ENCODE measurements around the gene RBM8A.
A peak's percentile ranks its signal among the peaks of the same experiment; 100 is the strongest.

RBM8A gene

DNA sequence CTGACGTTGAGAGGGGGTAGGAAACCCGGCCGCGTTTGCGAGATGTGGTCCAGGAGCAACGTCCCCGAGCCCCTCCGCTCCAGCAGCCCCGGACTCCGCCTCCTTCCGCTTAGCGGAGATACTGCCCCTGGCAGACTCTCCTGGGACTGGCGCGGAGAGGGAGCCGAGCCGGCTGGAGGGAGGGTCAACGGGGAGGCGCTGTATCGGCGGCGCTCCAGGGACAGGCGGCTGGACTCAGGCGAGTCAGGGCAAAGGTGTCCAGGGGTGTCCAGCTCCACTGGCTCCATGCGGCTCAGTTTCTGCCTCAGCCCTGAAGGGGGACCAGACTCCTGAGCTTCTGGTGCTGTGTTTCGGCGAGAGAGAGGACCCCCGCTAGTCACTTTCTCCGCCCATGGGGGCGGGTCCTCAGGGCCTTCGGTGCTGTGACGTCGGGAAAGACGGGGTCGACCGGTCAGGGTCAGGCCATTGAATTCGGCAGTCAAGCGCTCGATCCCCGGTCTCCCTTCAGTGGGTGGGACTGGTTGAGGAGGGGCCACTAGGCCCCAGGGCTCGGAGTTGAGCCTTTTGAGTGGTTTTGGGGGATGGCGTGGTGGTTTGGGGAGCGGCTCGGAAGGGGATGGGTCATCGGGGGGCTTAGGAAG is 33.3 kb upstream of the RBM8A start:
- H3K9me3 Mint-ChIP-seq: no peaks in the 10 kb centered on the region
- no peaks in the 10 kb centered on the region for H3K27me3 Mint-ChIP-seq
- DNase-seq (ENCODE audit: low spot score in 2 of 2) (peak in 1 of 2 donors; percentile 38), ATAC-seq (ENCODE audit: low read depth) (no peak)
- H3K4me1 Mint-ChIP-seq: peaks cover 61% of the 10 kb centered on the region
- peak overlapping the region; percentile 86 for H3K4me3 Mint-ChIP-seq
- H3K27ac Mint-ChIP-seq: peak overlapping the region; percentile 45
- H3K36me3 Mint-ChIP-seq: no peaks in the 10 kb centered on the region

DNA sequence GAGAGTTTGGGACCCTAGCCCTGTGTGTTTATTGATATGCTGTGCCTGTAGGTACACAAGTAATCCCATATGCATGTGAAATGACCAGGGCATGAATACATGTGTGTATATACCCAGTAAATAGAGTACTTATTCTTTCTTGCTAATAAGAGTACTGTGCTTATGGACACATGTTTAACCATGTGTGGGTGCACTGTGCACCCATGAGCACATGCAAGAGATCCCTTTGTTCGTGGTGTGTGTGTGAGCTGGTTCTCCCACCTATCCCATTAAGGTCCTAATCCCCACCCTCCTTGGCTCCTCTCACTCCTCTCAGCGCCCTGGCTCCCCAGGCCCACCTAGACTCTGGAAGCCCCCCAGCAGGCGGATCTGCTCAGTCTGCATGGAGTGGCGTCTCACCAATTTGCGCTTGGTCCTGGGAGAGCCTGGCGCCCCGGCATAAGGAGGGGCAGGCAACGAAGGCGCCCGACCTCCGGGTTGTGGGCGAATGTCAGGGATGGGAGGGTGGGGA is 32.7 kb upstream of the RBM8A start:
- Mint-ChIP-seq H3K36me3 (peaks cover 1% of the 10 kb centered on the region), H3K9me3 (no peaks in the 10 kb centered on the region), H3K4me3 (peak overlapping the region; percentile 86), H3K4me1 (peaks cover 64% of the 10 kb centered on the region), H3K27me3 (no peaks in the 10 kb centered on the region), H3K27ac (peak overlapping the region; percentile 90)
- ATAC-seq (ENCODE audit: low read depth): no peak
- no peak for DNase-seq (ENCODE audit: low spot score in 2 of 2)

DNA sequence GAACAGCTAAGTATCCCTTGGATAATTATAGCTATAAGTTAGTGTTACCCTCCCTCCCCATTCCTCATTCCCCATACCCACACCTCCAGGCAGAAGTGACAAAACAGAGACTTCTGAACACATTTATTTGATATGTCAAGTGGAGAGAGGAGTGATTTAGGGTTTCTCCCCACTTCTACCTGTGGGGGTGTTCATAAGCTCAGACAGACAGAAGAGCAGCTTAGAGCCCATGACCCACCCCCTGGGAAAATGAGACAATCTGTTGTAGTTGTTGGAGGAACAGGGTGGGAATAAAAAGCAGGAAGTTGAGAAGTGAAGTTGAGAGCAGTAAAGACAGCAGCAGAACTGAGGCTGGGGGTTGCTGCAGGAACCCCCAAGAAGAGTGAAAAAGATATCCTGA is 32.0 kb upstream of the RBM8A start:
- Mint-ChIP-seq H3K4me1 (peaks cover 67% of the 10 kb centered on the region), H3K36me3 (peaks cover 1% of the 10 kb centered on the region), H3K27me3 (no peaks in the 10 kb centered on the region), H3K4me3 (peak overlapping the region; percentile 86), H3K9me3 (no peaks in the 10 kb centered on the region), H3K27ac (peak overlapping the region; percentile 90)
- DNase-seq (ENCODE audit: low spot score in 2 of 2) (no peak), ATAC-seq (ENCODE audit: low read depth) (no peak)

DNA sequence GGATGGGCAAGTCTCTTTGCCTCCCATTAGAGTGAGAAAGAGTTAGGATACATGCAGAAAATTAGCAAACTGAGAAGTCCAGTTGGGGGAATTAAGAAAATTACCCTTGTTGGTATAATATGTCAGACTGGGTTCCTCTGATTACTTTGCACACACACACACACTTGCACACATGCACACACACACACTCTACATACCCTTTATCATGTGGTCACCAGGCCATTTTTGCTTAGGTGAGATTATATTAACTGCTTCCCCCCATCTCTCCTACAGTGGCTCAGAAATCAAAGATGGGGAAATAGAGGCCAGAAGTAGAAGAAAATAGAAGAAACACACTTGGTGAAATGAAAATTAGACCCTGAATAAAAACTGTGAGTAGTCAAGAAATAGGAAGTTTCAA is 31.4 kb upstream of the RBM8A start:
- Mint-ChIP-seq H3K27ac (peak overlapping the region; percentile 90), H3K27me3 (no peaks in the 10 kb centered on the region), H3K4me3 (peak overlapping the region; percentile 11), H3K36me3 (peaks cover 1% of the 10 kb centered on the region), H3K9me3 (no peaks in the 10 kb centered on the region), H3K4me1 (peaks cover 64% of the 10 kb centered on the region)
- no peak for ATAC-seq (ENCODE audit: low read depth)
- no peak for DNase-seq (ENCODE audit: low spot score in 2 of 2)

DNA sequence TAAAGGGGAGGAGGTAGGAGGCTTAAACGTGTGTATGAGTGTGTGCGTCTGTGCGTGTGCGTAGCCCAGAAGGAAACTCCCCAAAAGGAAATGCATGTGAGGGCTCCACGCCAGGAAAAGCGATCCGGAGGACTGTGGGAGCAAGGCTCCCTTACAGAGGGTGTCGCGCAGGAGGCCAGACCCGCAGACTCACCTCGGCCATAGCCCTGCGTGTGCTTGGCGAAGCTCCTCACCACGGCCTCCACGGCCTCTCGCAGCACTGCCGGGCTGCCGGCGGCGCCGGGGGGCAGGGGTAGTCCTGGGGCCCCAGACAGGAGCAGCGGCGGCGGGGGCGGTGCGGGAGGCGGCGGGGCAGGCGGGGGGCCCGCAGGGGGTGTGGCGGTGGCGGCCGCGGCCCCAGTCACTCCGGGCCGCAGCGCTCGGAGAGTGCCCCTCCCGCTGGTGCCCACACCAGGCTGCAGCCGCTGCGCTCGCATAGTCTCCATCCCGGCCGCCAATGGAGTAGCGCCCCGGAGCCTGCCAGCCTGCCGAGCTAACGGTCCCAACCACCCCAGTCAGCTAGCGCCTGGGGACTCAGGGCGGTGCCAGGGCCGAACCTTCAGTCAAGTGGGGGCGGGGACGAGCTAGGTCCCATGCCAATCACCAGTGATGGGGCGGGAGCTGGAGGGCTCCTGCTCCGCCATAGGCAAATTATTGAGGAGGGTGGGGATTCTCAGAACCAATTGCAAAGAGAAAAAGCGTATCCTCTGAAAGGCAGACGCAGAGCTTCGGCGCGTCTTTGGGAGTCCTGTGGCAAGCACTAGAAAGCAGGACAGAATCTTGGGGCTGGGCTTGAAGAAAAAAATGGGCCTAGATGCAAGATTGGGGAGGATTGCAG is 30.4 kb upstream of the RBM8A start, which contains the start of gene LIX1L:
Gene LIX1L, minus strand, starts transcription at position 575 of the 877 bp plus-strand sequence. Its CDS starts 90 bp downstream, at position 485.
- Mint-ChIP-seq H3K27ac (peak within 1 kb of the TSS; percentile 90), H3K27me3 (no peaks in the 10 kb centered on the region), H3K4me1 (peaks cover 57% of the 10 kb centered on the region), H3K36me3 (peaks cover 4% of the 10 kb centered on the region), H3K9me3 (no peaks in the 10 kb centered on the region), H3K4me3 (peak within 1 kb of the TSS; percentile 93)
- DNase-seq (ENCODE audit: low spot score in 2 of 2) (peak; percentile 83 to 92), ATAC-seq (ENCODE audit: low read depth) (peak; percentile 88)

DNA sequence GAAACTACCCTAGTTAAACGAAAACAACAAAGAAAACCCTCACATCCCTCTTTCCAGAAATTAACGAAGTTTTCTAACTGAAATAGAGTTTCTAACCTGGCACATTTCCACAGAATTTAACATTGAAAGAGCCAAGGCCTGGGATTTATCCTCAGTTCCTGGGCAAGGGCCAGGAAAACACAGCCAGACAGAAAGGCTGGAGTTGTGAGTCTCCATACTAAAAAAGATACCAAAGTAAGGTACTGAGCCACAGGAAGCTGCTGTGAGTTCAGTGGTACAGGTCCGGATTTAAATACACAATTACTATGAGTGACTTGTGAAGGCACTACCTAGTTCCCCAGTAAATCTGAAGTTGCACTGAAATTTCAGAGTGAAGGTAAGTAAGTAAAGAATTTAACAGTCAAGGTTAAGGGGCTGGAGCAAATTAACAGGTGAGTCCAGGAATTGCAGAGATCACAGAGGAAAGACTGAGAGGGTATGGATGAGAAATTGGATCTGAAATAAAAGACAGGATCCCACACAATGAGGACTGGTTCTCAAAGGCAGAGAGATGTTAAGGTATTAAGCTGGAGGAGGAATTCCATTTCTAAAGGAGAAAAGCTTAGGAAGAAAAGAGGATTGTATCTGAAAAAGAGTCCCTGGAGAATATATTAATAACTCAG is 29.6 kb upstream of the RBM8A start:
- Mint-ChIP-seq H3K27me3 (no peaks in the 10 kb centered on the region), H3K27ac (peak overlapping the region; percentile 90), H3K36me3 (peaks cover 4% of the 10 kb centered on the region), H3K9me3 (no peaks in the 10 kb centered on the region), H3K4me1 (peaks cover 53% of the 10 kb centered on the region), H3K4me3 (peak overlapping the region; percentile 93)
- ATAC-seq (ENCODE audit: low read depth) (no peak), DNase-seq (ENCODE audit: low spot score in 2 of 2) (no peak)

DNA sequence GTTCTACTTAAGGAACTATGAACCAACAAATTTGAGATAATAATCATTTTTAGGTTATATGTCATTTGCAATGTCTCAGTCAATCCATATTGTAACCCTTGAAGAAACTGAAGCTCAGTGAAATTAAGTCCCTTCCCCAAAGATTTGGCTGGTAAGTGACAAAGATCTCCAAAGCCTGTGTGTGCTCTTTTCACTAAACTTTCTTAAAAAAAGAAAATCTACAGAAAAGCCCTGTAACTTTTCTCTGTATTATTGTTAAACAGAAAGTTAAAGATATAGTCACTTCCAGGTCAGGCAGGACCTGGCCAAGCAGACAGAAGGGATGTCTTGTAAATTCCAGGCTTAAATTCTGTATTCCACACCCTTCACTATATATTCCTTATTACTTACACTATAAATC is 29.1 kb upstream of the RBM8A start:
- Mint-ChIP-seq H3K36me3 (peaks cover 8% of the 10 kb centered on the region), H3K27ac (peak overlapping the region; percentile 90), H3K4me1 (peaks cover 52% of the 10 kb centered on the region), H3K4me3 (peak overlapping the region; percentile 93), H3K9me3 (no peaks in the 10 kb centered on the region), H3K27me3 (no peaks in the 10 kb centered on the region)
- ATAC-seq (ENCODE audit: low read depth): no peak
- no peak for DNase-seq (ENCODE audit: low spot score in 2 of 2)

DNA sequence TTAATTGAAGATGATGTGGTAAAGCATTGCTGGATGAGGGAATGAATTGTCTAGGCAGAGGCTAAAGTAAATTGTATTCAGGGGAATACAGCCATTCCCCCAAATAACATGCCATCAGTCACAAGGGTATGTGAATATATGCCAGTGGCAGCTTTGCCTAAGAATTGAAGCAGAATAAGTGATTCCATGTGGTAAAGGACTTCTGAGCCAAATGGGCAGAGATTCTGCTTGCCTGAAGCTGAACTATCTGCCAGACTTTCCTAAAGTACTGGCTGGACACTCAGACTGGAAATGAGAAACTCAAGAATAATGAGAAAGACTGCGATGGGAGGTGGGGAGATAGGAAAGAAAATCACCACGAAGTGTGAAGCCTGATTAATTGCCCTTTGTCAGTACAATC is 28.2 kb upstream of the RBM8A start:
- Mint-ChIP-seq H3K27ac (no peak overlapping the region), H3K4me1 (peaks cover 52% of the 10 kb centered on the region), H3K4me3 (no peak overlapping the region), H3K27me3 (no peaks in the 10 kb centered on the region), H3K9me3 (no peaks in the 10 kb centered on the region), H3K36me3 (peaks cover 8% of the 10 kb centered on the region)
- ATAC-seq (ENCODE audit: low read depth) (no peak), DNase-seq (ENCODE audit: low spot score in 2 of 2) (no peak)

DNA sequence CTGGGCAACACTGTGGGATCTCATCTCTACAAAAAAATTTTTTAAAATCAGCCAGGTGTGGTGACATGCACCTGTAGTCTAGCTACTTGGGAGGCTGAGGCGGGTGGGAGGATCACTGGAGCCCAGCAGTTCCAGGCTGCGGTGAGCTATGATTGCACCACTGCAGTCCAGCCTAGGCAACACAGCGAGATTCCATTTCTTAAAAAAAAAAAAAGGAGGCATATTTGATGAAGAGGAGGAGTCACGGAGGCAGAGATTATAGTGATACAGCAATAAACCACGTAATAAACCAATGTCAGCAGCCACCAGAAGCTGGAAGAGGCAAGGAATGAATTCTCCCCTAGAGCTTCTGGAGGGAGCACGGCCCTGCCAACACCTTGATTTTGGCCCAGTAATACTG is 26.6 kb upstream of the RBM8A start:
- Mint-ChIP-seq H3K36me3 (peaks cover 15% of the 10 kb centered on the region), H3K4me1 (peaks cover 49% of the 10 kb centered on the region), H3K9me3 (no peaks in the 10 kb centered on the region), H3K27me3 (no peaks in the 10 kb centered on the region), H3K27ac (no peak overlapping the region), H3K4me3 (no peak overlapping the region)
- no peak for ATAC-seq (ENCODE audit: low read depth)
- DNase-seq (ENCODE audit: low spot score in 2 of 2): no peak

DNA sequence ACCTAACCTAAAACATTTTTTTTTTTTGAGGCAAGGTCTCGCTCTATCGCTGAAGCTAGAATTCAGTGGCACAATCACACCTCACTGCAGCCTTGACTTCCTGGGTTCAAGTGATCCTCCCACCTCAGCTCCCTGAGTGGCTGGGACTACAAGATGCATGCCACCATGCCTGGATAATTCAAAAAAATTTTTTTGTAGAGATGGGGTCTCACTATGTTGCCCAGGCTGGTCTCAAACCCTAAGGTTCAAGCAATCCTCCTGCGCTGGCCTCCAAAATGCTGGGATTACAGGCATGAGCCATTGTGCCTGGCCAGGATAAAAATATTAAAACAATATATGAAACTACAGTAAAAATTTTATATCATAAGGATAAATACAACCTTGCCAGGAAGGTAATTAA is 25.6 kb upstream of the RBM8A start:
- no peak for DNase-seq (ENCODE audit: low spot score in 2 of 2)
- Mint-ChIP-seq H3K27me3 (no peaks in the 10 kb centered on the region), H3K36me3 (peaks cover 17% of the 10 kb centered on the region), H3K9me3 (no peaks in the 10 kb centered on the region), H3K4me3 (no peak overlapping the region), H3K27ac (no peak overlapping the region), H3K4me1 (peaks cover 42% of the 10 kb centered on the region)
- ATAC-seq (ENCODE audit: low read depth): no peak

DNA sequence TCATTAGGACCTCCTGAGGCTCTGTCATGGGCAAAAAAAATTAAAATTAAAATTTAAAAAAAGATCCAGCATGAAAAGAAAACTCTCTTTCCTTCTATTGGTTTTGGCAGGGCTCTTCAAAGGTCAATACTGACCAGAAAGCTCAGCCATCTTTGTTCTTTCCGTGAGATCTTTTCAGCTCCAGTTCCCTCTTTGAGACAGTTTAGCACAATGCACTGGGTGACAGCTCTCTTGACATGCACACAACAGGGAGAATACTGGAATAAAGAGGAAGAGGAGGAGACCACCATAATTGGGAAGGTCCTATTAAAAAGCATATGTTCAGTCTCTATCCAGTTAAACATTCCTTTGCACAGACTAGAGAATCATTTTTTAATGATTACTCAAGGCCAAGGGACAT is 24.2 kb upstream of the RBM8A start:
- Mint-ChIP-seq H3K9me3 (no peaks in the 10 kb centered on the region), H3K36me3 (peaks cover 20% of the 10 kb centered on the region), H3K4me1 (peaks cover 34% of the 10 kb centered on the region), H3K27me3 (no peaks in the 10 kb centered on the region), H3K4me3 (no peak overlapping the region), H3K27ac (no peak overlapping the region)
- DNase-seq (ENCODE audit: low spot score in 2 of 2) (no peak), ATAC-seq (ENCODE audit: low read depth) (no peak)

DNA sequence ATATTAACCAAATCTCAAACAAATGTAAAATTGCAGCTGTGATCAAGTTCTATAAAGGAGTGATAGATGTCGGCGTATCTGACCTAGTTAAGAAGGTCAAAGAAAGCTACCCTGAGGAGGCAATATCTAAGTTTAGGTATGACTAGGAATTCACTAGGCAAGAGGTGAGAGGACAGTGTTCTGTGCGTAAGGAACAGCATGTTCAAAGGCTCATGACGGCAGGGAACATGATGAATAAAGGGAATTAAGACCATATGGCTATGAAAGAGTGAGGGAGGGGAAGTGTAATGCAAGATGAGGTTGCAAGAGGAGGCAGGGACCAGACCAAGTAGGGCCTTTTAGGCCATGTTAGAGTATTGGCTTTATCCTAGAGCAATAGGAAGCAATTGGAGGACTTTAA is 21.9 kb upstream of the RBM8A start:
- DNase-seq (ENCODE audit: low spot score in 2 of 2) (no peak), ATAC-seq (ENCODE audit: low read depth) (no peak)
- Mint-ChIP-seq H3K36me3 (peaks cover 21% of the 10 kb centered on the region), H3K9me3 (no peaks in the 10 kb centered on the region), H3K27me3 (no peaks in the 10 kb centered on the region), H3K4me1 (peaks cover 17% of the 10 kb centered on the region), H3K4me3 (no peak overlapping the region), H3K27ac (peak overlapping the region; percentile 43)

DNA sequence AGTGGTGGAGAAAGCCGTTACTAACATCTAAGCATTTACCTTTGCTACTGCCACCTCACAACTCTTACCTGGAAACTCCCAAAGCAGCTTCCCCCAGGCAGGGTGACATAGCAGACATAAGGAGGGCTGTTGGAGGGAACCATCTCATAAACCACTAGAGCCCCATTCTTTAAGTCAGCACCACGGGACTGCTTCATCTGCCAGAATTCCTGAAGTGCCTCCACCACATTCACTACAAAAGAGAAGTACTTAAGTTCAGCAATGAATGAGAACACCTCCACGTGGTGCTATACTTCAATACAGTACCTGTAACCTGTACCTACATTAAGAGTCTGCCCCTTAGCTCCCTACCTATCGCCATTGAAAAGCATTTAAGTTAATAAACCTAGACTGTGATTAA is 20.3 kb upstream of the RBM8A start:
- ATAC-seq (ENCODE audit: low read depth): no peak
- H3K4me3 Mint-ChIP-seq: no peak overlapping the region
- H3K36me3 Mint-ChIP-seq: peaks cover 24% of the 10 kb centered on the region

DNA sequence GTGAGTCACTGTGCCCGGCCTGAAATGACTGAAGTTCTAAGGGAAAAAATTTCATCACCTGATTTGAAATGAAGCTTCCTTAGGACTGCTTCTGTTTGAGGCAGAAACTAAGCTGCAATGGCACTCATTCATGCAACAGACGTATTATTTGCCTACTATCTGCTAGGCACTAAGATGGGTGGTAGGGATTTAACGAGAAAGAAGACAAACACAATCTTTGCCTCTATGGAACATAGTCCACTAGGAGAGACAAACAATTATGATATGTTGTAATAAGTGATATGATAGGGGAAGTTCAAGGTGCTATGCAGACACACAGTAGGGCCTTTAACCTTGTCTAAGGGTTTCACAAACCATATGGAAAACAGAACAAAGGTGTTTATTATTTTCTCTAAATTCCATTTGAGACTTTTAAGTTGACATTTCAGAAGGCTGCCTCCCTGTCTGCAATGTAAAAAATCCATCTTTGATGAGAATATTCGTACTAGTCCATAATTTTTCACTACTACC is 19.2 kb upstream of the RBM8A start:
- ATAC-seq (ENCODE audit: low read depth) (no peak), DNase-seq (ENCODE audit: low spot score in 2 of 2) (no peak)
- H3K27ac Mint-ChIP-seq: no peak overlapping the region
- no peaks in the 10 kb centered on the region for H3K9me3 Mint-ChIP-seq
- H3K4me3 Mint-ChIP-seq: no peak overlapping the region
- H3K36me3 Mint-ChIP-seq: peaks cover 25% of the 10 kb centered on the region
- peaks cover 11% of the 10 kb centered on the region for H3K4me1 Mint-ChIP-seq
- H3K27me3 Mint-ChIP-seq: no peaks in the 10 kb centered on the region

More for the DNA sequence above, 20.3 kb upstream of the RBM8A start:
- H3K4me1 Mint-ChIP-seq: peaks cover 14% of the 10 kb centered on the region
- no peak overlapping the region for H3K27ac Mint-ChIP-seq
- H3K27me3 Mint-ChIP-seq: no peaks in the 10 kb centered on the region
- no peaks in the 10 kb centered on the region for H3K9me3 Mint-ChIP-seq
- DNase-seq (ENCODE audit: low spot score in 2 of 2): no peak

Measured in memory B cell (primary cell).